ENCODE measurements around the gene UPK3BL1. TPM values are rescaled to one million over a fixed set of nuclear protein-coding genes. Genes with fewer than 3 reads are reported as not detected.
"Not testable (repeated sequence)": the region's sequence is repeated elsewhere in the genome, so short reads cannot be mapped to it uniquely, and the experiment has no call there.

The UPK3BL1 gene
- total RNA-seq, 1 experiment from 2014 or later, result 13.7 TPM

DNA sequence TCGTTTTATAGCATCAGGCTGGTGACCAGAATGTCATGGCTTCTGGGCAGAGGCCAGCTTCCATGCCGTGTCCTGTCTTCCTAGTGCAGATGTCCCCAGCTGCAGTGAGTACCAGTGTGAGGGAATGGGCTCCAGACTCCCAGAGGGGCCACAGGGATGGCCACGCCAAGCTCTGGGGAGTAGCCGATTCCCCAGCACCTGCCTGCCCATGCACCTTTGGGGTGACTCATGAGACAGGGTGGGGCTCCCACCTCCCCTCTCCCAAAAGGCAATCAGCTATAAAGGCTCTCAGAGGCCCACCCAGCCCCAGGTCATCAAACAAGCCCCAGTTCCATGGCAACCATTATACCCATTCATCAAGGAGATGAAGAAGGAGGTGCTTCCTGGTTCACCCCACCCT, 7.3 kb upstream of the UPK3BL1 start, which contains the start of gene SPDYE2B:
Gene SPDYE2B, plus strand, starts transcription at position 396 of the 400 bp plus-strand sequence. CDS start 2,030 bp downstream, outside the sequence.
- intact Hi-C loops (cut with micrococcal nuclease; ENCODE audit: unreplicated experiment); H3K27me3 ChIP-seq (replicated peaks; ENCODE audit: control insufficient read depth, insufficient read depth, low read length); H3K36me3 ChIP-seq (ENCODE audit: control insufficient read depth, insufficient read depth, low read length); H3K4me1 ChIP-seq; H3K4me1 Mint-ChIP-seq (ENCODE audit: low read depth, unreplicated experiment); H3K9me3 Mint-ChIP-seq (ENCODE audit: unreplicated experiment); H3K4me3 ChIP-seq (ENCODE audit: low read depth, low read length); DNase-seq; H3K4me3 Mint-ChIP-seq (ENCODE audit: unreplicated experiment); CTCF ChIA-PET; H3K9me3 ChIP-seq; H3K27me3 Mint-ChIP-seq (ENCODE audit: insufficient read depth, unreplicated experiment); H3K36me3 Mint-ChIP-seq (ENCODE audit: insufficient read depth, unreplicated experiment); BruUV-seq (replicated peaks); H3K27ac Mint-ChIP-seq (ENCODE audit: unreplicated experiment); POLR2A ChIA-PET: not testable (repeated sequence)

- H3K4me3 Mint-ChIP-seq (ENCODE audit: unreplicated experiment); H3K4me1 Mint-ChIP-seq (ENCODE audit: low read depth, unreplicated experiment); H3K4me1 ChIP-seq; H3K27me3 Mint-ChIP-seq (ENCODE audit: insufficient read depth, unreplicated experiment); DNase-seq; H3K36me3 Mint-ChIP-seq (ENCODE audit: insufficient read depth, unreplicated experiment); H3K4me3 ChIP-seq (ENCODE audit: low read depth, low read length); BruUV-seq (replicated peaks); POLR2A ChIA-PET; H3K9me3 ChIP-seq; H3K27ac Mint-ChIP-seq (ENCODE audit: unreplicated experiment); H3K9me3 Mint-ChIP-seq (ENCODE audit: unreplicated experiment); H3K27me3 ChIP-seq (replicated peaks; ENCODE audit: control insufficient read depth, insufficient read depth, low read length); H3K36me3 ChIP-seq (ENCODE audit: control insufficient read depth, insufficient read depth, low read length); CTCF ChIA-PET; intact Hi-C loops (cut with micrococcal nuclease; ENCODE audit: unreplicated experiment): not testable (repeated sequence)
Measured at GRCh38 chr7:102647813-102648212, 5.2 kb upstream of the UPK3BL1 start.

DNA sequence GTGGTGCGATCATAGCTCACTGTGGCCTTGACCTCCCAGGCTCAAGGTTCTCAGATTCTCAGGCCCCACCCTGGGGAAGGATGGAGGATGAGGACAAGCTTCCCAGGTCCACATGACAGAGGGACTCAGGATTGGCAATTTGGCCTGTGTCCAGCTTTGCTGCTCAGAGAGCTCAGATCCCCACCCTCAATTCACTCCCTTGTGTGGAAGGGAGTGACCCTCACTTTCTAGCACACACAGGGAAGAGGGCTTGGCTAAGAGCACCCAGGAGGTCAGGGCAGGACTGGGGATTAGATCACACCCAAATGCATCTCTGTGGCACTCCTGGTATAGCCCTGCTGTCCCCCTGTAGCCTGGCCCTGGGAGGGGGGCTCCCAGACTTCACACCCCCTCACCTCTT, 813 bp upstream of the UPK3BL1 start:
- H3K4me3 ChIP-seq (ENCODE audit: low read depth, low read length); H3K9me3 ChIP-seq; H3K36me3 ChIP-seq (ENCODE audit: control insufficient read depth, insufficient read depth, low read length); CTCF ChIA-PET; H3K27me3 ChIP-seq (replicated peaks; ENCODE audit: control insufficient read depth, insufficient read depth, low read length); intact Hi-C loops (cut with micrococcal nuclease; ENCODE audit: unreplicated experiment); DNase-seq; H3K27ac Mint-ChIP-seq (ENCODE audit: unreplicated experiment); H3K4me1 Mint-ChIP-seq (ENCODE audit: low read depth, unreplicated experiment); H3K9me3 Mint-ChIP-seq (ENCODE audit: unreplicated experiment); H3K36me3 Mint-ChIP-seq (ENCODE audit: insufficient read depth, unreplicated experiment); POLR2A ChIA-PET; H3K4me1 ChIP-seq; H3K4me3 Mint-ChIP-seq (ENCODE audit: unreplicated experiment); H3K27me3 Mint-ChIP-seq (ENCODE audit: insufficient read depth, unreplicated experiment); BruUV-seq (replicated peaks): not testable (repeated sequence)

GRCh38 chr7:102638848-102639247, 3.7 kb downstream of the UPK3BL1 start:
- H3K4me3 Mint-ChIP-seq (ENCODE audit: unreplicated experiment); H3K36me3 Mint-ChIP-seq (ENCODE audit: insufficient read depth, unreplicated experiment): not testable (repeated sequence)

GRCh38 chr7:102636956-102637355, 5.6 kb downstream of the UPK3BL1 start:
- DNase-seq; H3K9me3 Mint-ChIP-seq (ENCODE audit: unreplicated experiment); H3K36me3 Mint-ChIP-seq (ENCODE audit: insufficient read depth, unreplicated experiment); CTCF ChIA-PET; BruUV-seq (replicated peaks); POLR2A ChIA-PET; H3K4me3 ChIP-seq (ENCODE audit: low read depth, low read length); H3K4me1 ChIP-seq; H3K27ac Mint-ChIP-seq (ENCODE audit: unreplicated experiment); H3K27me3 ChIP-seq (replicated peaks; ENCODE audit: control insufficient read depth, insufficient read depth, low read length); H3K9me3 ChIP-seq; H3K4me3 Mint-ChIP-seq (ENCODE audit: unreplicated experiment); H3K27me3 Mint-ChIP-seq (ENCODE audit: insufficient read depth, unreplicated experiment); H3K36me3 ChIP-seq (ENCODE audit: control insufficient read depth, insufficient read depth, low read length); intact Hi-C loops (cut with micrococcal nuclease; ENCODE audit: unreplicated experiment); H3K4me1 Mint-ChIP-seq (ENCODE audit: low read depth, unreplicated experiment): not testable (repeated sequence)

More at GRCh38 chr7:102638848-102639247, 3.7 kb downstream of the UPK3BL1 start:
- H3K27ac Mint-ChIP-seq (ENCODE audit: unreplicated experiment); H3K4me3 ChIP-seq (ENCODE audit: low read depth, low read length); POLR2A ChIA-PET; intact Hi-C loops (cut with micrococcal nuclease; ENCODE audit: unreplicated experiment); H3K9me3 Mint-ChIP-seq (ENCODE audit: unreplicated experiment); H3K4me1 Mint-ChIP-seq (ENCODE audit: low read depth, unreplicated experiment); H3K36me3 ChIP-seq (ENCODE audit: control insufficient read depth, insufficient read depth, low read length); H3K4me1 ChIP-seq; H3K27me3 ChIP-seq (replicated peaks; ENCODE audit: control insufficient read depth, insufficient read depth, low read length); BruUV-seq (replicated peaks); H3K27me3 Mint-ChIP-seq (ENCODE audit: insufficient read depth, unreplicated experiment); CTCF ChIA-PET; H3K9me3 ChIP-seq: not testable (repeated sequence)
- DNase-seq, result peak in 1 of 2 experiments; percentile 30

DNA sequence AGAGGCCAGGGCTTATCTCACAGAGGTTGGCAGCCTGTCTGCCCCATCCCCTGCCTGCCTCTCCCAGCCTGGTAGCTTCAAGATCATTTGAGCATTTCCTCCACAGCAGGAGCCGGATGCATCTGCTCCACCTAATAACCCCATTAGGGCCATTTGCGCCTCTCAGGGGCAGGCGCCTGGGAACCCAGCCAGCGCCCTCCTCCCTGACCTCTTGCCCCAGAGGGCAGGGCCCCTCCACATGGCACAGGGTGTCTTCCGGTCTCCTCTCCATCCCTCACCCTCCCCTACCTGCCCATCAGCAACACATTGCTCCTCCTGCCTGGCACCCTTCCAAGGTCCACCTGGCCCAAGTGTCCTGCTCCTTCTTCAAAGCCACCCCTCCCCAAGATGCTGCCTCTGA, 7.2 kb downstream of the UPK3BL1 start:
- intact Hi-C loops (cut with micrococcal nuclease; ENCODE audit: unreplicated experiment); H3K9me3 Mint-ChIP-seq (ENCODE audit: unreplicated experiment); CTCF ChIA-PET; POLR2A ChIA-PET; H3K27me3 ChIP-seq (replicated peaks; ENCODE audit: control insufficient read depth, insufficient read depth, low read length); H3K4me1 Mint-ChIP-seq (ENCODE audit: low read depth, unreplicated experiment); H3K36me3 Mint-ChIP-seq (ENCODE audit: insufficient read depth, unreplicated experiment); H3K27ac Mint-ChIP-seq (ENCODE audit: unreplicated experiment); H3K27me3 Mint-ChIP-seq (ENCODE audit: insufficient read depth, unreplicated experiment); H3K4me3 Mint-ChIP-seq (ENCODE audit: unreplicated experiment); H3K9me3 ChIP-seq; DNase-seq; H3K4me3 ChIP-seq (ENCODE audit: low read depth, low read length); H3K4me1 ChIP-seq; H3K36me3 ChIP-seq (ENCODE audit: control insufficient read depth, insufficient read depth, low read length): not testable (repeated sequence)
- BruUV-seq (replicated peaks), result TSS peak; percentile 36

DNA sequence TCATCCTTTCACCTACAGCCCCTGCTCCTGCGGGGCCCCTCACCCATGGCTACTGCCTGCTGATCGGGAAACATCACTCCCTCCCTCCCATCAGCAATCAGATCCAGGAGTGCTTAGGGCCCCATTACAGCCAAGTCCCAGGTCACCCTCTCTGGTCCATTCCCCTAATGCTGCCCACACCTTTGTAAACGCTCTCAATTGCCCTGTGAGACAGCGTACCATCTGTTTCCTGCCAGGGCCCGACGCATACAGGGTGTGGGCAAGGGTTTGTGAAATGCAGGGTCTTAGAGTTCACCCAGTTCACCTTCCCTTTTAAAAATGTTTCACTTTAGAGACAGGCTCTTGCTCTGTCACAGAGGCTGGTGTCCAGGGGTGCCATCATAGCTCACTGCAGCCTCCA, 8.3 kb downstream of the UPK3BL1 start:
- H3K4me1 Mint-ChIP-seq (ENCODE audit: low read depth, unreplicated experiment); H3K4me3 ChIP-seq (ENCODE audit: low read depth, low read length); intact Hi-C loops (cut with micrococcal nuclease; ENCODE audit: unreplicated experiment); H3K9me3 ChIP-seq; H3K9me3 Mint-ChIP-seq (ENCODE audit: unreplicated experiment); H3K36me3 ChIP-seq (ENCODE audit: control insufficient read depth, insufficient read depth, low read length); BruUV-seq (replicated peaks); POLR2A ChIA-PET; H3K27ac Mint-ChIP-seq (ENCODE audit: unreplicated experiment); H3K27me3 ChIP-seq (replicated peaks; ENCODE audit: control insufficient read depth, insufficient read depth, low read length); H3K36me3 Mint-ChIP-seq (ENCODE audit: insufficient read depth, unreplicated experiment); H3K27me3 Mint-ChIP-seq (ENCODE audit: insufficient read depth, unreplicated experiment); H3K4me1 ChIP-seq; DNase-seq; H3K4me3 Mint-ChIP-seq (ENCODE audit: unreplicated experiment); CTCF ChIA-PET: not testable (repeated sequence)

Data from Caco-2 (cell line).